KMS-11 (cell line): Measurements from ENCODE around the gene BTF3L4.
A peak's percentile ranks its signal among the peaks of the same experiment; 100 is the strongest.

Source experiments
- H2AFZ ChIP-seq: fragments of 200-600 bp; sonication (generic); 2 replicates; pipeline ENCODE4 v1.6.1; 2016; ENCODE audit warnings: antibody characterized with exemption, mixed run types, low read depth
- H3K27ac ChIP-seq: fragments of 200-600 bp; sonication (generic); 2 replicates; pipeline ENCODE4 v1.6.1; 2016; ENCODE audit warnings: mild to moderate bottlenecking, mixed run types
- H3K27me3 ChIP-seq: fragments of 200-600 bp; sonication (generic); 2 replicates; pipeline ENCODE4 v1.6.1; 2017; ENCODE audit warnings: mild to moderate bottlenecking, low read depth, mixed run types, moderate library complexity; ENCODE audit not compliant: insufficient read depth
- H3K36me3 ChIP-seq: fragments of 200-600 bp; sonication (generic); 2 replicates; pipeline ENCODE4 v1.6.1; 2017; ENCODE audit warnings: mild to moderate bottlenecking, mixed run types; ENCODE audit not compliant: insufficient read depth
- H3K4me1 ChIP-seq: fragments of 200-600 bp; sonication (generic); 2 replicates; pipeline ENCODE4 v1.6.1; 2016; ENCODE audit warnings: mild to moderate bottlenecking, low read depth, mixed run types; ENCODE audit not compliant: poor library complexity, severe bottlenecking
- H3K4me2 ChIP-seq: fragments of 200-600 bp; sonication (generic); 2 replicates; pipeline ENCODE4 v1.7.0; 2016; ENCODE audit warnings: mild to moderate bottlenecking, mixed run types
- H3K4me3 ChIP-seq: fragments of 200-600 bp; sonication (generic); IDR thresholded peaks from 2 replicates; pipeline ENCODE4 v1.6.1; 2017; ENCODE audit warnings: low read depth, low read length, mixed read lengths; ENCODE audit not compliant: insufficient read depth
- H3K79me2 ChIP-seq: fragments of 200-600 bp; sonication (generic); 2 replicates; pipeline ENCODE4 v1.6.1; 2016; ENCODE audit warnings: low read depth, mixed run types; ENCODE audit not compliant: insufficient read depth
- H3K9ac ChIP-seq: fragments of 200-600 bp; sonication (generic); 2 replicates; pipeline ENCODE4 v1.6.1; 2016; ENCODE audit warnings: mild to moderate bottlenecking, mixed run types
- H4K20me1 ChIP-seq: fragments of 200-600 bp; sonication (generic); 2 replicates; pipeline ENCODE4 v1.6.1; 2016; ENCODE audit warnings: mild to moderate bottlenecking, mixed run types; ENCODE audit not compliant: insufficient read depth
- CTCF ChIP-seq: fragments of 200-600 bp; sonication (generic); conservative IDR thresholded peaks from 2 replicates; pipeline ENCODE4 v1.6.1; 2017; ENCODE audit warnings: low read depth, mild to moderate bottlenecking, antibody characterized with exemption, low read length, moderate library complexity, mixed read lengths

Gene BTF3L4

DNA sequence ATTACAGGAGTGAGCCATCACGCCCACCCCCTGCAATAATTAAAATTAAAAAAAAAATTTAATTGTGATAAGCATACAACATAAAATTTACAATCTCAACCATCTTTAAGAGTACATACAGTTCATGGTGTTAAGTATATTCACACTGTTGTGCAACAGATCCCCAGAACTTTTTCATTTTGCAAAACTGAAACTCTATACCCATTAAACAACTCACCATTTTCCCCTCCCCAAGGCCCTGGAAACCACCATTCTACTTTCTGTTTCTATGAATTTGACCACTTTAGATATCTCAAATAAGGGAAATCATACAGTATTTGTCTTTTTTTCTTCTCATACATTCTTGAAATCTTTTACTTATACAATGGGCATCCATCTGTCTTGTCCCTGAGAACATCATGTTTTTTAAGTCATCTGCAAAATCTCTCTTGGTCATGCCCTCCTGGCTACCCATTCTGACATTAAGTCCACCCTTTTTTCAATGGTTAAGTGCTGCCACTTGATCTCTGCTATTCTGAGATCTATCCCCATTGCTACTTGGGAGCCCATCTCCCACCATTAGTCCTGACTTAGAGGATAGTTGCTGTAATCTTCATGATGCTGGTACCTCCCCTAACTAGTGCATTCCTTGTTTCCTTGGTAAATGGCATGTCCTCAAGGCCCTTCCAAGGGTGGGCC, 46.4 kb downstream of the BTF3L4 start:
- H3K27ac ChIP-seq, result peak overlapping the region; percentile 5; the same call in 1 of the 2 replicates
- no peaks in the 10 kb centered on the region for H3K36me3 ChIP-seq
- TF ChIP-seq CTCF, result no peak
- no peaks in the 10 kb centered on the region for H4K20me1 ChIP-seq
- peaks cover 34% of the 10 kb centered on the region for H3K4me1 ChIP-seq
- no peak overlapping the region for H3K9ac ChIP-seq
- H3K27me3 ChIP-seq, result peaks cover 27% of the 10 kb centered on the region; the same call in 1 of the 2 replicates
- peak overlapping the region; percentile 52 for H3K4me2 ChIP-seq
- no peak overlapping the region for H2AFZ ChIP-seq
- H3K79me2 ChIP-seq, result no peaks in the 10 kb centered on the region
- peak overlapping the region; percentile 2 for H3K4me3 ChIP-seq

GRCh38 chr1:52111492-52111891, 55.4 kb downstream of the BTF3L4 start:
- Histone ChIP-seq H3K4me3 (no peak overlapping the region), H3K4me1 (peaks cover 8% of the 10 kb centered on the region), H3K27me3 (no peaks in the 10 kb centered on the region), H4K20me1 (no peaks in the 10 kb centered on the region), H3K27ac (no peak overlapping the region), H3K36me3 (no peaks in the 10 kb centered on the region), H3K4me2 (no peak overlapping the region), H2AFZ (no peak overlapping the region), H3K79me2 (no peaks in the 10 kb centered on the region), H3K9ac (no peak overlapping the region)
- no peak for TF ChIP-seq CTCF

DNA sequence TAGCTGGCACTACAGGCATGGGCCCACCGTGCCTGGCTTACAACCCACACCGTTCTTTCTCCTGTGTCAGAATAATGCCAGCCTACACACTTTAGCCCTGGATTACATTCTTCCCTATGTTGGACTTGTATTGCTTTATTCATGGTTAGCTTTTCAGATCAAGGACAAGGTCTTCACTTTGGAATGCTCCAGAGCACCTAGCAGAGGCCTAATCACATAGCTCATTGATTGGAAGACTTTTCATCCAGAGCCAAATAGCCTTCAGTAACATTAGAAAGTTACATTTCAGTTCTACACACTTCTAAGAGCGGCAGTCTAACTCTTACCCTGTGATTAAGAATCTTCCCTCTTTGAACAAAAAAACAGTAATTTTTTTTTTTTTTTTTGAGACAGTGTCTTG, 56.4 kb downstream of the BTF3L4 start:
- no peak overlapping the region for H2AFZ ChIP-seq

GRCh38 chr1:52119301-52120079, 63.4 kb downstream of the BTF3L4 start:
- Histone ChIP-seq H2AFZ (no peak overlapping the region), H3K4me3 (no peak overlapping the region), H3K9ac (no peak overlapping the region), H3K79me2 (no peaks in the 10 kb centered on the region), H3K4me1 (peaks cover 8% of the 10 kb centered on the region), H3K36me3 (no peaks in the 10 kb centered on the region), H3K27ac (no peak overlapping the region), H3K4me2 (no peak overlapping the region), H3K27me3 (no peaks in the 10 kb centered on the region), H4K20me1 (no peaks in the 10 kb centered on the region)
- no peak for TF ChIP-seq CTCF

More for the DNA sequence above, 56.4 kb downstream of the BTF3L4 start:
- Histone ChIP-seq H3K9ac (no peak overlapping the region), H3K4me1 (peaks cover 8% of the 10 kb centered on the region), H4K20me1 (no peaks in the 10 kb centered on the region), H3K79me2 (no peaks in the 10 kb centered on the region), H3K27me3 (no peaks in the 10 kb centered on the region), H3K27ac (no peak overlapping the region), H3K4me2 (no peak overlapping the region), H3K36me3 (no peaks in the 10 kb centered on the region), H3K4me3 (no peak overlapping the region)
- no peak for TF ChIP-seq CTCF
